SK-N-SH (cell line): ENCODE data around the gene COL21A1. TPM values are rescaled to one million over a fixed set of nuclear protein-coding genes. Genes with fewer than 3 reads are reported as not detected.

ENCODE experiments used
- CTCF ChIA-PET: fragments of 300-600, 350-600 bp; formaldehyde crosslinking; extraction: SDS; loops from one replicate; lab custom pipeline; 2021; lab: Yijun Ruan, JAX
- POLR2A ChIA-PET: fragments of 350-600 bp; sonication (Branson Sonifier 250); formaldehyde crosslinking; extraction: SDS; loops from one replicate; lab custom pipeline; 2020; ENCODE audit warnings: antibody characterized with exemption, inconsistent platforms; lab: Yijun Ruan, JAX
- DNase-seq: peaks from one replicate; pipeline ENCODE4 v3.0.0; 2012
- H2AFZ ChIP-seq: fragments of 200-600 bp; sonication (generic); 2 replicates; pipeline ENCODE4 v1.8.1; 2016; ENCODE audit warnings: antibody characterized with exemption, mild to moderate bottlenecking, low read depth
- H3F3A ChIP-seq: fragments of 200-600 bp; sonication (generic); replicated peaks from 2 replicates; pipeline ENCODE3; 2016; ENCODE audit warnings: antibody characterized with exemption, mild to moderate bottlenecking; ENCODE audit not compliant: insufficient read depth
- H3K27ac ChIP-seq, 2 experiments: fragments of 200-500 bp in 1 of 2; fragments of 200-600 bp in 1 of 2; sonication (Bioruptor generic) in 1 of 2; sonication (generic), shearing (Covaris generic) in 1 of 2; 2 replicates each; pipeline versions ENCODE4 v1.5.1 to v1.6.1; 2014 to 2016; ENCODE audit warnings: low read depth in 2 of 2, inconsistent platforms in 1 of 2, low read length in 1 of 2, mild to moderate bottlenecking in 1 of 2, mixed read lengths in 1 of 2
- H3K27me3 ChIP-seq: fragments of 200-600 bp; sonication (generic), shearing (Covaris generic); 2 replicates; pipeline ENCODE4 v1.6.1; 2016; ENCODE audit warnings: mixed run types; ENCODE audit not compliant: insufficient read depth
- H3K36me3 ChIP-seq, 2 experiments: fragments of 200-500 bp in 1 of 2; fragments of 200-600 bp in 1 of 2; sonication (Bioruptor generic) in 1 of 2; sonication (generic) in 1 of 2; replicated peaks in 1 of 2; 2 replicates each; pipeline versions ENCODE3 to v1.5.1; 2014 to 2016; ENCODE audit warnings: low read length in 1 of 2, mild to moderate bottlenecking in 1 of 2; ENCODE audit not compliant: insufficient read depth in 2 of 2, control insufficient read depth in 1 of 2
- H3K4me1 ChIP-seq, 2 experiments: fragments of 200-500 bp in 1 of 2; fragments of 200-600 bp in 1 of 2; sonication (Bioruptor generic) in 1 of 2; sonication (generic), shearing (Covaris generic) in 1 of 2; 2 replicates each; pipeline versions ENCODE4 v1.5.1 to v1.6.1; 2014 to 2016; ENCODE audit warnings: low read depth in 1 of 2, low read length in 1 of 2, mixed run types in 1 of 2; ENCODE audit not compliant: insufficient read depth in 2 of 2, control insufficient read depth in 1 of 2
- H3K4me2 ChIP-seq: fragments of 200-600 bp; sonication (generic), shearing (Covaris generic); 2 replicates; pipeline ENCODE4 v1.6.1; 2017; ENCODE audit warnings: mixed run types
- H3K4me3 ChIP-seq, 2 experiments: fragments of 200-500 bp in 1 of 2; fragments of 200-600 bp in 1 of 2; sonication (Bioruptor generic) in 1 of 2; sonication (generic), shearing (Covaris generic) in 1 of 2; 2 replicates each; pipeline versions ENCODE4 v1.5.1 to v1.8.1; 2014 to 2016; ENCODE audit warnings: low read depth in 2 of 2, inconsistent platforms in 1 of 2, low read length in 1 of 2, mild to moderate bottlenecking in 1 of 2, mixed read lengths in 1 of 2, moderate library complexity in 1 of 2
- H3K79me2 ChIP-seq: fragments of 200-600 bp; sonication (generic); 2 replicates; pipeline ENCODE4 v1.8.1; 2017; ENCODE audit warnings: mild to moderate bottlenecking; ENCODE audit not compliant: insufficient read depth
- H3K9ac ChIP-seq: fragments of 200-600 bp; sonication (generic); 2 replicates; pipeline ENCODE4 v1.6.1; 2017; ENCODE audit warnings: mixed run types
- H3K9me2 ChIP-seq: fragments of 200-600 bp; sonication (generic); 2 replicates; pipeline ENCODE4 v1.6.1; 2017; ENCODE audit warnings: mixed run types
- H3K9me3 ChIP-seq: fragments of 200-600 bp; sonication (generic); 2 replicates; pipeline ENCODE4 v1.6.1; 2017; ENCODE audit warnings: mixed run types, mild to moderate bottlenecking, moderate library complexity
- H4K20me1 ChIP-seq: fragments of 200-600 bp; sonication (generic); 2 replicates; pipeline ENCODE4 v1.6.1; 2017; ENCODE audit warnings: mild to moderate bottlenecking, mixed run types; ENCODE audit not compliant: insufficient read depth
- CHD2 ChIP-seq: fragments of 150-350 bp; IDR thresholded peaks from 2 replicates; pipeline ENCODE4 v1.6.1; 2018; ENCODE audit warnings: low read length; ENCODE audit not compliant: partially characterized antibody
- FOXJ3 ChIP-seq: sonication (generic); formaldehyde crosslinking; IDR thresholded peaks from 2 replicates; pipeline ENCODE4 v1.5.1; 2020; ENCODE audit warnings: mild to moderate bottlenecking, missing genetic modification reagents
- GABPA ChIP-seq: IDR thresholded peaks from 2 replicates; pipeline ENCODE4 v1.4.0; 2012; ENCODE audit warnings: low read depth, mild to moderate bottlenecking
- MEF2A ChIP-seq: IDR thresholded peaks from 2 replicates; pipeline ENCODE4 v1.4.0; 2012; ENCODE audit warnings: low read depth, borderline replicate concordance
- POLR2AphosphoS5 ChIP-seq: IDR thresholded peaks from 2 replicates; pipeline ENCODE4 v1.6.1; 2012; ENCODE audit warnings: low read depth, low read length
- RCOR1 ChIP-seq: fragments of 150-350 bp; IDR thresholded peaks from 2 replicates; pipeline ENCODE4 v1.6.1; 2017; ENCODE audit warnings: antibody characterized with exemption, low read length
- RFX5 ChIP-seq: IDR thresholded peaks from 2 replicates; pipeline ENCODE4 v1.6.1; 2012; ENCODE audit warnings: mild to moderate bottlenecking, improper control_type of control experiment, low read length
- RXRA ChIP-seq: IDR thresholded peaks from 2 replicates; pipeline ENCODE4 v1.4.0; 2012; ENCODE audit warnings: low read depth, mild to moderate bottlenecking, borderline replicate concordance
- SIN3A ChIP-seq: IDR thresholded peaks from 2 replicates; pipeline ENCODE4 v1.6.1; 2012; ENCODE audit warnings: low read depth, mild to moderate bottlenecking, low read length, moderate library complexity, borderline replicate concordance
- TAF1 ChIP-seq: IDR thresholded peaks from 2 replicates; pipeline ENCODE4 v1.6.1; 2012; ENCODE audit warnings: low read depth, mild to moderate bottlenecking, low read length, moderate library complexity, borderline replicate concordance
- TCF12 ChIP-seq: IDR thresholded peaks from 2 replicates; pipeline ENCODE4 v1.4.0; 2012
- TEAD4 ChIP-seq: IDR thresholded peaks from 2 replicates; pipeline ENCODE4 v1.4.0; 2012; ENCODE audit warnings: mild to moderate bottlenecking, borderline replicate concordance; ENCODE audit not compliant: insufficient read depth
- YY1 ChIP-seq: IDR thresholded peaks from 2 replicates; pipeline ENCODE4 v1.4.0; 2012; ENCODE audit warnings: low read depth, mild to moderate bottlenecking
- WGBS: methylation state at CpG from one replicate; pipeline ENCODE4 v1.1.6; 2017; ENCODE audit warnings: low lambda C conversion rate; 5-methylcytosine and 5-hydroxymethylcytosine counted together
- polyA plus RNA-seq, 3 experiments: library from polyadenylated mRNA; depleted of rRNA; stranded (reverse); fragments of >200 nt; gene quantifications; 2 replicates each; pipeline ENCODE4 v1.2.3, GENCODE V29; 2012
- TF ChIP-seq, protein P1 (sequence below): IDR thresholded peaks from 2 replicates; pipeline ENCODE4 v1.4.0; 2012; ENCODE audit warnings: low read depth, borderline replicate concordance
- TF ChIP-seq, protein P2 (sequence below): IDR thresholded peaks from 2 replicates; pipeline ENCODE4 v1.4.0; 2012; ENCODE audit warnings: low read depth, borderline replicate concordance
- TF ChIP-seq, protein P3 (sequence below): fragments of 200-600 bp; sonication (generic); IDR thresholded peaks from 2 replicates; pipeline ENCODE4 v1.6.1; 2017; ENCODE audit warnings: antibody characterized with exemption, mild to moderate bottlenecking, moderate library complexity
- TF ChIP-seq, protein P4 (sequence below): IDR thresholded peaks from 2 replicates; pipeline ENCODE4; 2012
- TF ChIP-seq, protein P5 (sequence below): fragments of 150-350 bp; IDR thresholded peaks from 2 replicates; pipeline ENCODE4 v1.6.1; 2016; ENCODE audit warnings: mild to moderate bottlenecking, low read depth, low read length
- TF ChIP-seq, protein P6 (sequence below): IDR thresholded peaks from 2 replicates; pipeline ENCODE4 v1.6.1; 2012; ENCODE audit warnings: mild to moderate bottlenecking, low read depth, low read length, moderate library complexity

Gene COL21A1
- polyA plus RNA-seq, 1 of the 3 experiments (the other 2 are of a cell fraction) = 0.07 TPM

DNA sequence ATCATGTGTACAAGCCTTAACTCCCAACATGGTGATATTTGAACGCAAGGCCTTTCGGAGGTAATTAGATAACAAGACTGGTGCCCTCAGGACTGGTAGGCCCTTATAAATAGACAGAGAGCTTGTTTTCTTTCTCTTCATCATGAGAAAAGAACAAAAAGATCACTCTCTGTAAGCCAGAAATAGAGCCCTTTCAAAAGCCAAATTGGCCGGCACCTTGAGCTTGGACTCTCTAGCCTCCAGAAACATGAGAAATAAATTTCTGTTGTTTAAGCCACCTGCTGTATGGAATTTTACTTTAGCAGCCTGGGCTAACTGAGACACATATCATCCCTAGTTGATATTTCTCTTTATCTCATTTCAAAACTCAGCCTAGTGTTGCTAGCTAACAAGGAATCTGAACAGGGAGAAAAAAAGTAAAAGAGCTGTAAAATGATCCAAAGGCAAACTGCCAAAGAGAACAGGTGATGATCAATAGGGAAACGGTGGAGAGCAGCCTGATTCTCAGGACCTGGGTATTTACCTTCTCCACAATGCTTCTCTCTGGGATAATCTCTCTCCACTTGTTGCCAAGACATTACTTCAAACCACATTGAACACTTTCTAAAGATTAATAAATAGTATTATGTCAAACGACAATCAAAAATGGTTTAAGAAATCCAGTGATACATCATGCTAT, 6.1 kb downstream of the COL21A1 start:
- Histone ChIP-seq H3K9ac (no peak overlapping the region), H4K20me1 (no peaks in the 10 kb centered on the region), H3K9me2 (no peaks in the 10 kb centered on the region), H3K4me1 (no peaks in the 10 kb centered on the region; a peak in 1 of 4 replicates), H2AFZ (no peak overlapping the region), H3K36me3 (no peaks in the 10 kb centered on the region), H3K27ac (no peak overlapping the region), H3K4me2 (no peak overlapping the region), H3K27me3 (no peaks in the 10 kb centered on the region)
- no peak for DNase-seq
- CTCF ChIA-PET = interaction anchor here (1.3 kb wide), 1 partner anchor 51 kb away, joined by 3 read pairs; no protein-coding TSS in a partner anchor
- WGBS = 51% methylated on average over 5 of the region's 5 CpGs
- TF ChIP-seq TAF1 = no peak
- TF ChIP-seq, protein P1, sequence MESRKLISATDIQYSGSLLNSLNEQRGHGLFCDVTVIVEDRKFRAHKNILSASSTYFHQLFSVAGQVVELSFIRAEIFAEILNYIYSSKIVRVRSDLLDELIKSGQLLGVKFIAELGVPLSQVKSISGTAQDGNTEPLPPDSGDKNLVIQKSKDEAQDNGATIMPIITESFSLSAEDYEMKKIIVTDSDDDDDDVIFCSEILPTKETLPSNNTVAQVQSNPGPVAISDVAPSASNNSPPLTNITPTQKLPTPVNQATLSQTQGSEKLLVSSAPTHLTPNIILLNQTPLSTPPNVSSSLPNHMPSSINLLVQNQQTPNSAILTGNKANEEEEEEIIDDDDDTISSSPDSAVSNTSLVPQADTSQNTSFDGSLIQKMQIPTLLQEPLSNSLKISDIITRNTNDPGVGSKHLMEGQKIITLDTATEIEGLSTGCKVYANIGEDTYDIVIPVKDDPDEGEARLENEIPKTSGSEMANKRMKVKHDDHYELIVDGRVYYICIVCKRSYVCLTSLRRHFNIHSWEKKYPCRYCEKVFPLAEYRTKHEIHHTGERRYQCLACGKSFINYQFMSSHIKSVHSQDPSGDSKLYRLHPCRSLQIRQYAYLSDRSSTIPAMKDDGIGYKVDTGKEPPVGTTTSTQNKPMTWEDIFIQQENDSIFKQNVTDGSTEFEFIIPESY = no peak
- TF ChIP-seq, protein P2, sequence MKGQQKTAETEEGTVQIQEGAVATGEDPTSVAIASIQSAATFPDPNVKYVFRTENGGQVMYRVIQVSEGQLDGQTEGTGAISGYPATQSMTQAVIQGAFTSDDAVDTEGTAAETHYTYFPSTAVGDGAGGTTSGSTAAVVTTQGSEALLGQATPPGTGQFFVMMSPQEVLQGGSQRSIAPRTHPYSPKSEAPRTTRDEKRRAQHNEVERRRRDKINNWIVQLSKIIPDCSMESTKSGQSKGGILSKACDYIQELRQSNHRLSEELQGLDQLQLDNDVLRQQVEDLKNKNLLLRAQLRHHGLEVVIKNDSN = no peak
- no peak for TF ChIP-seq TEAD4
- TF ChIP-seq YY1 = no peak
- TF ChIP-seq MEF2A = no peak
- no peak for TF ChIP-seq FOXJ3 (CRISPR knock-in tag)
- TF ChIP-seq, protein P3, sequence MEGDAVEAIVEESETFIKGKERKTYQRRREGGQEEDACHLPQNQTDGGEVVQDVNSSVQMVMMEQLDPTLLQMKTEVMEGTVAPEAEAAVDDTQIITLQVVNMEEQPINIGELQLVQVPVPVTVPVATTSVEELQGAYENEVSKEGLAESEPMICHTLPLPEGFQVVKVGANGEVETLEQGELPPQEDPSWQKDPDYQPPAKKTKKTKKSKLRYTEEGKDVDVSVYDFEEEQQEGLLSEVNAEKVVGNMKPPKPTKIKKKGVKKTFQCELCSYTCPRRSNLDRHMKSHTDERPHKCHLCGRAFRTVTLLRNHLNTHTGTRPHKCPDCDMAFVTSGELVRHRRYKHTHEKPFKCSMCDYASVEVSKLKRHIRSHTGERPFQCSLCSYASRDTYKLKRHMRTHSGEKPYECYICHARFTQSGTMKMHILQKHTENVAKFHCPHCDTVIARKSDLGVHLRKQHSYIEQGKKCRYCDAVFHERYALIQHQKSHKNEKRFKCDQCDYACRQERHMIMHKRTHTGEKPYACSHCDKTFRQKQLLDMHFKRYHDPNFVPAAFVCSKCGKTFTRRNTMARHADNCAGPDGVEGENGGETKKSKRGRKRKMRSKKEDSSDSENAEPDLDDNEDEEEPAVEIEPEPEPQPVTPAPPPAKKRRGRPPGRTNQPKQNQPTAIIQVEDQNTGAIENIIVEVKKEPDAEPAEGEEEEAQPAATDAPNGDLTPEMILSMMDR = no peak
- no peak for TF ChIP-seq TCF12
- TF ChIP-seq GABPA = no peak
- TF ChIP-seq, protein P4, sequence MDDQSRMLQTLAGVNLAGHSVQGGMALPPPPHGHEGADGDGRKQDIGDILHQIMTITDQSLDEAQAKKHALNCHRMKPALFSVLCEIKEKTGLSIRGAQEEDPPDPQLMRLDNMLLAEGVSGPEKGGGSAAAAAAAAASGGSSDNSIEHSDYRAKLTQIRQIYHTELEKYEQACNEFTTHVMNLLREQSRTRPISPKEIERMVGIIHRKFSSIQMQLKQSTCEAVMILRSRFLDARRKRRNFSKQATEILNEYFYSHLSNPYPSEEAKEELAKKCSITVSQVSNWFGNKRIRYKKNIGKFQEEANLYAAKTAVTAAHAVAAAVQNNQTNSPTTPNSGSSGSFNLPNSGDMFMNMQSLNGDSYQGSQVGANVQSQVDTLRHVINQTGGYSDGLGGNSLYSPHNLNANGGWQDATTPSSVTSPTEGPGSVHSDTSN = no peak
- no peak for TF ChIP-seq CHD2
- TF ChIP-seq, protein P5, sequence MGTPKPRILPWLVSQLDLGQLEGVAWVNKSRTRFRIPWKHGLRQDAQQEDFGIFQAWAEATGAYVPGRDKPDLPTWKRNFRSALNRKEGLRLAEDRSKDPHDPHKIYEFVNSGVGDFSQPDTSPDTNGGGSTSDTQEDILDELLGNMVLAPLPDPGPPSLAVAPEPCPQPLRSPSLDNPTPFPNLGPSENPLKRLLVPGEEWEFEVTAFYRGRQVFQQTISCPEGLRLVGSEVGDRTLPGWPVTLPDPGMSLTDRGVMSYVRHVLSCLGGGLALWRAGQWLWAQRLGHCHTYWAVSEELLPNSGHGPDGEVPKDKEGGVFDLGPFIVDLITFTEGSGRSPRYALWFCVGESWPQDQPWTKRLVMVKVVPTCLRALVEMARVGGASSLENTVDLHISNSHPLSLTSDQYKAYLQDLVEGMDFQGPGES = no peak
- TF ChIP-seq, protein P6, sequence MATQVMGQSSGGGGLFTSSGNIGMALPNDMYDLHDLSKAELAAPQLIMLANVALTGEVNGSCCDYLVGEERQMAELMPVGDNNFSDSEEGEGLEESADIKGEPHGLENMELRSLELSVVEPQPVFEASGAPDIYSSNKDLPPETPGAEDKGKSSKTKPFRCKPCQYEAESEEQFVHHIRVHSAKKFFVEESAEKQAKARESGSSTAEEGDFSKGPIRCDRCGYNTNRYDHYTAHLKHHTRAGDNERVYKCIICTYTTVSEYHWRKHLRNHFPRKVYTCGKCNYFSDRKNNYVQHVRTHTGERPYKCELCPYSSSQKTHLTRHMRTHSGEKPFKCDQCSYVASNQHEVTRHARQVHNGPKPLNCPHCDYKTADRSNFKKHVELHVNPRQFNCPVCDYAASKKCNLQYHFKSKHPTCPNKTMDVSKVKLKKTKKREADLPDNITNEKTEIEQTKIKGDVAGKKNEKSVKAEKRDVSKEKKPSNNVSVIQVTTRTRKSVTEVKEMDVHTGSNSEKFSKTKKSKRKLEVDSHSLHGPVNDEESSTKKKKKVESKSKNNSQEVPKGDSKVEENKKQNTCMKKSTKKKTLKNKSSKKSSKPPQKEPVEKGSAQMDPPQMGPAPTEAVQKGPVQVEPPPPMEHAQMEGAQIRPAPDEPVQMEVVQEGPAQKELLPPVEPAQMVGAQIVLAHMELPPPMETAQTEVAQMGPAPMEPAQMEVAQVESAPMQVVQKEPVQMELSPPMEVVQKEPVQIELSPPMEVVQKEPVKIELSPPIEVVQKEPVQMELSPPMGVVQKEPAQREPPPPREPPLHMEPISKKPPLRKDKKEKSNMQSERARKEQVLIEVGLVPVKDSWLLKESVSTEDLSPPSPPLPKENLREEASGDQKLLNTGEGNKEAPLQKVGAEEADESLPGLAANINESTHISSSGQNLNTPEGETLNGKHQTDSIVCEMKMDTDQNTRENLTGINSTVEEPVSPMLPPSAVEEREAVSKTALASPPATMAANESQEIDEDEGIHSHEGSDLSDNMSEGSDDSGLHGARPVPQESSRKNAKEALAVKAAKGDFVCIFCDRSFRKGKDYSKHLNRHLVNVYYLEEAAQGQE = no peak
- no peak for TF ChIP-seq POLR2AphosphoS5
- TF ChIP-seq RXRA = no peak
- no peak for TF ChIP-seq RCOR1
- TF ChIP-seq RFX5 = no peak
- TF ChIP-seq SIN3A = no peak
- TF ChIP-seq, all 33 proteins: peak for 0
- Histone ChIP-seq H3F3A (no peaks in the 10 kb centered on the region), H3K9me3 (no peaks in the 10 kb centered on the region), H3K4me3 (no peak overlapping the region), H3K79me2 (no peaks in the 10 kb centered on the region)
- POLR2A ChIA-PET = no interaction called here
